ENCODE measurements around the gene LRRC43. TPM values are rescaled to one million over a fixed set of nuclear protein-coding genes. Genes with fewer than 3 reads are reported as not detected.

Gene LRRC43
- total RNA-seq, 1 donor from 2014 or later, result not detected

DNA sequence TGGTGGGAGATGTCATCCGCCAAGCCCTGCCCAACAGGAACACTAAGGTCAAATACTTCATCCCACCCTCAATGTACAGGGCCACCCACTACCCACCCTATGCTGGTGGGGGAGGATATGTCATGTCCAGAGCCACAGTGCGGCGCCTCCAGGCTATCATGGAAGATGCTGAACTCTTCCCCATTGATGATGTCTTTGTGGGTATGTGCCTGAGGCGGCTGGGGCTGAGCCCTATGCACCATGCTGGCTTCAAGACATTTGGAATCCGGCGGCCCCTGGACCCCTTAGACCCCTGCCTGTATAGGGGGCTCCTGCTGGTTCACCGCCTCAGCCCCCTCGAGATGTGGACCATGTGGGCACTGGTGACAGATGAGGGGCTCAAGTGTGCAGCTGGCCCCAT lies 24.1 kb downstream of the LRRC43 start:
- intact Hi-C loops (cut with micrococcal nuclease), result no loop called here
- POLR2A ChIA-PET, result no interaction called here
- Mint-ChIP-seq H3K27ac (no peak overlapping the region), H3K4me1 (peaks cover 7% of the 10 kb centered on the region), H3K27me3 (peaks cover 6% of the 10 kb centered on the region), H3K4me3 (no peak overlapping the region), H3K36me3 (ENCODE audit: low read depth) (peaks cover 39% of the 10 kb centered on the region), H3K9me3 (no peaks in the 10 kb centered on the region)
- CTCF ChIA-PET, result no interaction called here
- ATAC-seq (ENCODE audit: low read depth) (no peak), DNase-seq (no peak)
- TF ChIP-seq, protein P1, sequence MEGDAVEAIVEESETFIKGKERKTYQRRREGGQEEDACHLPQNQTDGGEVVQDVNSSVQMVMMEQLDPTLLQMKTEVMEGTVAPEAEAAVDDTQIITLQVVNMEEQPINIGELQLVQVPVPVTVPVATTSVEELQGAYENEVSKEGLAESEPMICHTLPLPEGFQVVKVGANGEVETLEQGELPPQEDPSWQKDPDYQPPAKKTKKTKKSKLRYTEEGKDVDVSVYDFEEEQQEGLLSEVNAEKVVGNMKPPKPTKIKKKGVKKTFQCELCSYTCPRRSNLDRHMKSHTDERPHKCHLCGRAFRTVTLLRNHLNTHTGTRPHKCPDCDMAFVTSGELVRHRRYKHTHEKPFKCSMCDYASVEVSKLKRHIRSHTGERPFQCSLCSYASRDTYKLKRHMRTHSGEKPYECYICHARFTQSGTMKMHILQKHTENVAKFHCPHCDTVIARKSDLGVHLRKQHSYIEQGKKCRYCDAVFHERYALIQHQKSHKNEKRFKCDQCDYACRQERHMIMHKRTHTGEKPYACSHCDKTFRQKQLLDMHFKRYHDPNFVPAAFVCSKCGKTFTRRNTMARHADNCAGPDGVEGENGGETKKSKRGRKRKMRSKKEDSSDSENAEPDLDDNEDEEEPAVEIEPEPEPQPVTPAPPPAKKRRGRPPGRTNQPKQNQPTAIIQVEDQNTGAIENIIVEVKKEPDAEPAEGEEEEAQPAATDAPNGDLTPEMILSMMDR (IDR thresholded peaks at IDR 0.05), result no peak

DNA sequence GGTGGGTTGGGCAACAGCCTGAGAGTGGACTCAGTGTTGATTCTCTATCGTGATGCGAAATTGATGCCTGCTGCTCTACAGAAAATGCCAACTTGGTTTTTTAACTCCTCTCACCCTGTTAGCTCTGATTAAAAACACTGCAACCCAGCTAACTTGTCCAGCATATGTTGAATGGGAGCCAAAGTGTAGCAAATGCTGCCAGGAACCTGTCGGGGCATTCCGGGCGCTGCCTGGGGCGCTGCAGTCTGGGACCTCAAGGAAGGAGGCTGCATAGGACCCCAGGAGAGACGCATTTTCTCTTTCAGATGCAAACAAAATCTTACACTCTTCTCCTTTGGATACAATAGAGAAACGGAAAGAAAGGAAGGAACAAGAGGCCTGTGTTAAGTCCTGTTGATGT lies 24.5 kb downstream of the LRRC43 start:
- POLR2A ChIA-PET, result interaction anchor here (0.6 kb wide), 1 partner anchor 116 kb away, joined by 4 read pairs; no protein-coding TSS in a partner anchor

DNA sequence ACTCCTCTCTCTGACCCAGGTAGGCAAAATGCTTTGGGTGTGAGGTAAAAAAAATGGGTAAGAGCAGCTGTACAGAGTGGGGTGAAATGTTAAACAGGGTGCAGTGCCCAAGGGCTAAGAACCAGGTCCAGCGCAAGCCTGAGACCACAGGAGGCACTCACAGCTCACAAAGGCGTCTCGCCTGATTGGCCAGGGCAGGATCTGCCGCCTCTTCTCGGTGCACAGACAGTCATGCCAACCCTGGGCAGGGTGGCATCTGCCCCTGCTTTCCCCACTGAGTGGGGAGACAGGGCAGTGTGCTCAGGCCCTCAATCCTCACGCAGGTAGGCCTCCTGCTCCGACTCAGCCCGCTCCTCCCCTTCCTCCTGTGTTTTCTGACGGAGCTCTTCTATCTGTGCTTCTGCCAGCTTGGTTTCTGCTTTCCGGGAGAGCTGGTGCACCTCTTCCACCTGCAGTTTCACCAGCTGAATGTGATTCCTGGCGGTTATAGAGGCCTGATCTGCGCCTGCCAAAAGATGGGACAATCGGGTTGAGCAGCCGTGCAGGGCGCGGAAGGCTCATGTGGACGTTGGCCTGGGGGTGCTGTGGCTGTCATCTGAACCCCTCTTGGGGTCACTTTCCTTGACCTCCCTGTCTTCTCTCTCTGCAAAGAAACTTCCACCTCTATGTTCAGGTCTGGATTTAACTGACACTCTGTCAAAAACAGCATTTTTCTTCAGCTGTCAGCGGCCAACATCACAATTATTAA lies 25.3 kb downstream of the LRRC43 start:
- TF ChIP-seq, protein P1 (IDR thresholded peaks at IDR 0.05), result no peak
- no peak for ATAC-seq (ENCODE audit: low read depth)
- no peak for DNase-seq
- H3K9me3 Mint-ChIP-seq, result no peaks in the 10 kb centered on the region
- intact Hi-C loops (cut with micrococcal nuclease), result no loop called here
- peaks cover 4% of the 10 kb centered on the region for H3K27me3 Mint-ChIP-seq
- H3K4me1 Mint-ChIP-seq, result peaks cover 4% of the 10 kb centered on the region
- no peak overlapping the region for H3K4me3 Mint-ChIP-seq
- peaks cover 51% of the 10 kb centered on the region for H3K36me3 Mint-ChIP-seq (ENCODE audit: low read depth)
- POLR2A ChIA-PET, result interaction anchor here (0.6 kb wide), 1 partner anchor 451 kb away, joined by 5 read pairs; no protein-coding TSS in a partner anchor
- CTCF ChIA-PET, result no interaction called here
- H3K27ac Mint-ChIP-seq, result no peak overlapping the region

More for the DNA sequence above, 24.5 kb downstream of the LRRC43 start:
- intact Hi-C loops (cut with micrococcal nuclease), result no loop called here
- Mint-ChIP-seq H3K27me3 (peaks cover 6% of the 10 kb centered on the region), H3K9me3 (no peaks in the 10 kb centered on the region), H3K4me3 (no peak overlapping the region), H3K27ac (no peak overlapping the region), H3K4me1 (peaks cover 7% of the 10 kb centered on the region), H3K36me3 (ENCODE audit: low read depth) (peaks cover 43% of the 10 kb centered on the region)
- DNase-seq, result no peak
- CTCF ChIA-PET, result no interaction called here
- TF ChIP-seq, protein P1 (IDR thresholded peaks at IDR 0.05), result no peak
- ATAC-seq (ENCODE audit: low read depth), result no peak

DNA sequence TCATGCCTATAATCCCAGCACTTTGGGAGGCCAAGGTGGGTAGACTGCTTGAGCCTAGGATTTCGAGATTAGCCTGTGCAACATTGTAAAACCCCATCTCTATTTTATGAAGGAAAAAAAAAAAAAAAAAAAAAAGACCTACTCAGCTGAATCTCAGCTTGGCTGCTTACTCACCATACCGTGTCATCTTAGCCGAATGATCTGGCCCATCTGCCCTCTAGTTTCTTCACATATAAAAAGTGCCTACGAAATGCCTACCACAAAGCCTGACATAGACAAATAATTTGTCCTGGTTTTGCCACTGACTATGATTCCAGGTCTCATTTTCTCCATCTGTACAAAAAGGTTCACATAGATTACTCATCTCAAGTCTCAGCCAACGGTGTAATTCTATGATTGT lies 32.8 kb downstream of the LRRC43 start:
- no peak overlapping the region for H3K27ac Mint-ChIP-seq
- H3K9me3 Mint-ChIP-seq, result no peaks in the 10 kb centered on the region

DNA sequence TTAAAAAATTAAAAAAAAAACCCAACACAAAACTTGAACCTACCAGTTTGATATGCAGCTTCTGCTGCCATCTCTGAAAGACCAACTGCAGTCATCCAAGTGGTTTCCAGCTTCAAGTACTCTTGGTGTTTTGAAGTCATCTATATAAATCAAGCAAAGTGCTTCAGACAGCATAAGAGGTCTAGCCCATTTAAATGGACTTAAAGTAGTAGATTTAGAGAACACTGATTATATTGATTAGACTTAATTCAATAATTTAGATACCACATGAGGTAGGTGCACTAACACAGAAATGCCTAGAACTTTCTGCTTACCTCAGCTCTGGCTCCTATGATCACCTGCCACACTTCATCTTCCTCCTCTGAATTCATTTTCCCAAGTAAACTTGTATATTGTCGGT lies 33.5 kb downstream of the LRRC43 start:
- ChIA-PET POLR2A (interaction anchor here (1.1 kb wide), 1 partner anchor 9 kb away, joined by 3 read pairs; the partner anchor contains the start of gene DIABLO), CTCF (no interaction called here)
- Mint-ChIP-seq H3K4me1 (no peaks in the 10 kb centered on the region), H3K27me3 (no peaks in the 10 kb centered on the region), H3K36me3 (ENCODE audit: low read depth) (peaks cover 75% of the 10 kb centered on the region), H3K27ac (no peak overlapping the region), H3K4me3 (no peak overlapping the region), H3K9me3 (no peaks in the 10 kb centered on the region)
- ATAC-seq (ENCODE audit: low read depth) (no peak), DNase-seq (no peak)
- TF ChIP-seq, protein P1 (IDR thresholded peaks at IDR 0.05), result no peak
- intact Hi-C loops (cut with micrococcal nuclease), result no loop called here

More for the DNA sequence above, 32.8 kb downstream of the LRRC43 start:
- ChIA-PET POLR2A (interaction anchor here (1.1 to 1.6 kb wide), 2 partner anchors 10 kb away, joined by 3 to 4 read pairs; partner anchors contain the start of gene DIABLO), CTCF (interaction anchor here (1.5 kb wide), 1 partner anchor 140 kb away, joined by 4 read pairs; no protein-coding TSS in a partner anchor)
- no peaks in the 10 kb centered on the region for H3K4me1 Mint-ChIP-seq
- DNase-seq (no peak), ATAC-seq (ENCODE audit: low read depth) (no peak)
- TF ChIP-seq, protein P1 (IDR thresholded peaks at IDR 0.05), result no peak
- peaks cover 73% of the 10 kb centered on the region for H3K36me3 Mint-ChIP-seq (ENCODE audit: low read depth)
- H3K27me3 Mint-ChIP-seq, result no peaks in the 10 kb centered on the region
- intact Hi-C loops (cut with micrococcal nuclease), result no loop called here
- H3K4me3 Mint-ChIP-seq, result no peak overlapping the region
